Esophagus muscularis mucosa (tissue), 4 donors: ENCODE results near the gene HMMR.

Experiments
- CTCF ChIP-seq, 3 experiments: fragments of 200-600 bp in 2 of 3; fragments of 450-650 bp in 1 of 3; sonication (generic) in 2 of 3; IDR thresholded peaks; one replicate each; pipeline ENCODE4 v1.5.1; 2017 to 2019; ENCODE audit warnings: antibody characterized with exemption in 3 of 3, mild to moderate bottlenecking in 2 of 3, moderate library complexity in 1 of 3
- EP300 ChIP-seq: sonication (generic); formaldehyde crosslinking; IDR thresholded peaks from one replicate; pipeline ENCODE4 v1.6.1; 2017; ENCODE audit warnings: antibody characterized with exemption
- POLR2A ChIP-seq: fragments of 450-650 bp; IDR thresholded peaks from one replicate; pipeline ENCODE4 v1.6.1; 2017; ENCODE audit warnings: antibody characterized with exemption, moderate library complexity, mild to moderate bottlenecking, low read depth

- TF ChIP-seq EP300 (no peak), POLR2A (no peak), CTCF (IDR thresholded peaks at IDR 0.05) (no peak)
These were observed 46.3 kb downstream of the HMMR start for GRCh38 chr5:163506726-163507125.
